Sigmoid colon (tissue), 7 donors: Measurements from ENCODE around the gene S1PR4. TPM values are rescaled to one million over a fixed set of nuclear protein-coding genes. Genes with fewer than 3 reads are reported as not detected.

Experiments used
- DNase-seq: peaks from one replicate; pipeline ENCODE4 v3.0.0-alpha.2; 2019
- H3K27ac ChIP-seq, 4 donors: fragments of 200-600 bp; sonication (generic); one replicate each; pipeline ENCODE4 v1.5.1; 2016 to 2019; ENCODE audit warnings: mild to moderate bottlenecking in 1 of 4
- H3K27me3 ChIP-seq, 3 donors: fragments of 200-600 bp; sonication (generic); one replicate each; pipeline ENCODE4 v1.5.1; 2019; ENCODE audit warnings: mild to moderate bottlenecking in 1 of 3
- H3K36me3 ChIP-seq, 4 donors: fragments of 200-600 bp; sonication (generic); one replicate each; pipeline ENCODE4 v1.5.1; 2016 to 2019
- H3K4me1 ChIP-seq, 4 donors: fragments of 200-600 bp; sonication (generic); one replicate each; pipeline ENCODE4 v1.5.1; 2017 to 2019
- H3K4me3 ChIP-seq, 4 donors: fragments of 200-600 bp; sonication (generic); one replicate each; pipeline ENCODE4 v1.5.1; 2017 to 2019; ENCODE audit warnings: mild to moderate bottlenecking in 2 of 4, moderate library complexity in 1 of 4
- H3K9me3 ChIP-seq, 4 donors: fragments of 200-600 bp in 3 of 4; sonication (generic) in 3 of 4; one replicate each; pipeline versions ENCODE4 v1.5.1 to v1.6.1; 2013 to 2019
- CTCF ChIP-seq, 4 experiments: fragments of 450-650 bp in 3 of 4; fragments of 200-600 bp in 1 of 4; IDR thresholded peaks; one replicate each; pipeline ENCODE4 v1.5.1; 2016 to 2019; ENCODE audit warnings: antibody characterized with exemption in 4 of 4, mild to moderate bottlenecking in 3 of 4, moderate library complexity in 2 of 4
- EP300 ChIP-seq, 4 donors: sonication (generic); formaldehyde crosslinking; IDR thresholded peaks; one replicate each; pipeline ENCODE4 v1.6.1; 2017; ENCODE audit warnings: antibody characterized with exemption in 4 of 4
- POLR2A ChIP-seq, 2 donors: fragments of 450-650 bp; IDR thresholded peaks; one replicate each; pipeline ENCODE4 v1.6.1; 2016; ENCODE audit warnings: antibody characterized with exemption in 2 of 2, mild to moderate bottlenecking in 2 of 2, moderate library complexity in 2 of 2
- POLR2AphosphoS5 ChIP-seq, 4 donors: sonication (generic); formaldehyde crosslinking; IDR thresholded peaks; one replicate each; pipeline ENCODE4 v1.6.1; 2017; ENCODE audit warnings: antibody characterized with exemption in 4 of 4
- WGBS, 2 donors: extraction: QIAGEN DNeasy Blood & Tissue Kit; methylation state at CpG; one replicate each; pipeline ENCODE4 v1.1.7; 2013; 5-methylcytosine and 5-hydroxymethylcytosine counted together
- intact Hi-C: fragments of 100-400 bp; cut with DNase I; formaldehyde crosslinking; loops from one replicate; pipeline ENCODE4 v1.15.1; 2023
- polyA plus RNA-seq, 3 donors: library from polyadenylated mRNA; stranded (reverse); fragments of 200-250 nt; gene quantifications; one replicate each; pipeline ENCODE4 v1.2.3, GENCODE V29; 2013
- total RNA-seq, 4 donors: library from RNA; depleted of rRNA; stranded (reverse); fragments of >200 nt; gene quantifications; one replicate each; pipeline ENCODE4 v1.1.0, GENCODE V29; 2016
- donor health status: healthy with polysubstance abuse.
- donor health status: Bipolar disorder and iron deficiency.
- donor health status: healthy.

Gene S1PR4
- total and polyA plus RNA-seq, 7 donors = 0.33 to 24.4 (median 0.60) TPM; not detected in 2

DNA sequence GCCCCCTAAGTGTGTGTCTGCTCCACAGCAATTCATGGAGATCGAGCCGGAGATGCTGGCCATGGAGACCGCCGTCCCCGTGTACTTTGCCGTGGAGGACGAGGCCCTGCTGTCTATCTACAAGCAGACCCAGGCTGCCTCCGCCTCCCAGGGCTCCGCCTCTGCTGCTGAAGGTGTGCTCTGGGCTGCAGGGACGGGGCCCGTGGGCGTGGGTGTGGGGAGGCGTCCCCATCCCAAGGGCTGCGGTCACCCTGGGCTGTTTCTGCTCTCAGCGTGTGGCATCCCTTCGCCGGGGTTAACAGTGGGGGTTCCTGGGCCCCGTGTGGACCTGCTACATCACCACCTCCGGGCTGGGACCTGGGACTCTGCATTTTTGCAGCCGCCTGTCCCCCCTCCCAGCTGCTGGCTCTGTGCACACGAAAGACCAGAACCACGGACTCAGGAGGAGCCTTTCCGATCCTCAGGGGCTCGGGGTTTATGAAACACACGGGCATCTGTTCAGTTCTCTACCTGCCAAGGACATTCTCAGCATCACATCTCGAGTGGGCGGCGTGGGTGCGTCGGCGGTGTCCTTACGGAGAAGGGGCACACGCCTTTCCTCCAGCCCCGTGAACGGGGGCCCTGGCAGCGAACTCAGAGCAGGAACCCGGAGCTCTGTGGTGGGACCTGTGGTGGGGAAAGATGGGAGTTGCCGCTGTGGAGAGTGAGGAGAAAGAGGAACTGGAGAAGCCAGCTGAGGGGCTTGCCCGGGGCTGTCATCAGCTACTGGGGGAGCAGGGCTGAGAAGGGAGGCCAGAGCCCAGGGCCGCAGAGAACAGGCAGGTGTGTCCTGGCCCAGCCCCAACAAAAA, 14.9 kb downstream of the S1PR4 start:
- Histone ChIP-seq H3K27ac (no peak overlapping the region), H3K4me1 (peaks cover 0 to 4% (median 1%) of the 10 kb centered on the region in 4 donors), H3K4me3 (no peak overlapping the region), H3K9me3 (no peaks in the 10 kb centered on the region), H3K27me3 (no peaks in the 10 kb centered on the region), H3K36me3 (peaks cover 0 to 30% (median 3%) of the 10 kb centered on the region in 4 donors)
- TF ChIP-seq POLR2AphosphoS5 (IDR thresholded peaks at IDR 0.05) (no peak), POLR2A (IDR thresholded peaks at IDR 0.05) (no peak), EP300 (IDR thresholded peaks at IDR 0.05) (no peak), CTCF (IDR thresholded peaks at IDR 0.05) (no peak)
- no peak for DNase-seq
- WGBS, 2 donors = 80 to 88% methylated on average over 40 of the region's 40 CpGs
- intact Hi-C loops = no loop called here

DNA sequence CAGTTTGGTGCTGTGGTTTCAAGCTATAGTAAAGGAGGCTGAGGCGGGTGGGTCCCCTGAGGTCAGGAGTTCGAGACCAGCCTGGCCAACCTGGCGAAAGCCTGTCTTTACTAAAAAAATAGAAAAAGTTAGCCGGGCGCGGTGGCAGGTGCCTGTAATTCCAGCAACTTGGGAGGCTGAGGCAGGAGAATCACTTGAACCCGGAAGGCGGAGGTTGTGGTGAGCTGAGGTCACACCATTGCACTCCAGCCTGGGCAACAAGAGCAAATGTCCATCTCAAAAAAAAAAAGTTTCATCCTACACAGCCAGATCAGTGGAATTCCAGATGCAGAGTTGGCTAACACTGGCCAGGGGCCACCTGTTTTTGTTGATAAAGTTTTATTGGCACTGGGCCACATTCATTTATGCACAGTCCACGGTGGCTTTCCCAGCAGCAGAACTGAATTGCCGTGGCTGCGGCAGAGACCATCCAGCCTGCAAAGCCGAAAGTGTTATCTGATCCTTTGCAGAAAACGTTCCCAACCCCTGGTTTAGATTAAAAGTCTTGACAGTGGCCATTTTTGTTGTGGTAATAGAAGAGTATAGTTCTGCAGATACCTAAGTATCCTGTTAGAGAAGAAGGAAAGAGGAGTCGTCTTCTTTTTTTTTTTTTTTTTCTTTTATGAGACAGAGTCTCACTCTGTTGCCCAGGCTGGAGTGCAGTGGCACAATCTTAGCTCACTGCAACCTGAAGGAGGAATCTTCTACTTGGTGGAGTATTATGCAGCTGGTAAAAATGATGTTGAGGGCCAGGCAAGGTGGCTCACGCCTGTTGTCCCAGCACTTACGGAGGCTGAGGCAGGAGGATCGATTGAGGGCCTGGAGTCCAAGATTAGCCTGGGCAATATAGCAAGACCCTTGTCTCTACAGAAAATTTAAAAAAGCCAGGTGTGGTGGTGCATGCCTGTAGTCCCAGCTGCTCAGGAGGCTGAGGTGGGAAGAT, 15.8 kb downstream of the S1PR4 start:
- Histone ChIP-seq H3K4me3 (no peak overlapping the region), H3K27me3 (no peaks in the 10 kb centered on the region), H3K36me3 (peaks cover 0 to 38% (median 3%) of the 10 kb centered on the region in 4 donors), H3K4me1 (no peaks in the 10 kb centered on the region), H3K9me3 (no peaks in the 10 kb centered on the region), H3K27ac (no peak overlapping the region)
- no peak for DNase-seq
- no peak for TF ChIP-seq EP300 (IDR thresholded peaks at IDR 0.05)
- no peak for TF ChIP-seq CTCF (IDR thresholded peaks at IDR 0.05)
- no peak for TF ChIP-seq POLR2AphosphoS5 (IDR thresholded peaks at IDR 0.05)
- no peak for TF ChIP-seq POLR2A (IDR thresholded peaks at IDR 0.05)
- intact Hi-C loops = no loop called here
- 90 to 91% methylated on average over 17 of the region's 17 CpGs for WGBS, 2 donors

- TF ChIP-seq CTCF (IDR thresholded peaks at IDR 0.05) (no peak), POLR2A (IDR thresholded peaks at IDR 0.05) (no peak), EP300 (IDR thresholded peaks at IDR 0.05) (no peak), POLR2AphosphoS5 (IDR thresholded peaks at IDR 0.05) (no peak)
- DNase-seq = no peak
- Histone ChIP-seq H3K4me1 (no peaks in the 10 kb centered on the region), H3K27me3 (no peaks in the 10 kb centered on the region), H3K9me3 (no peaks in the 10 kb centered on the region), H3K27ac (no peak overlapping the region), H3K36me3 (peaks cover 0 to 44% (median 3%) of the 10 kb centered on the region in 4 donors), H3K4me3 (no peak overlapping the region)
- intact Hi-C loops = no loop called here
- 95% methylated on average over 42 of the region's 42 CpGs for WGBS, 2 donors
Measured at GRCh38 chr19:3196064-3196932, 17.7 kb downstream of the S1PR4 start.

- DNase-seq = no peak
- Histone ChIP-seq H3K36me3 (peaks cover 0 to 44% (median 3%) of the 10 kb centered on the region in 4 donors), H3K27me3 (no peaks in the 10 kb centered on the region), H3K9me3 (no peaks in the 10 kb centered on the region), H3K4me1 (no peaks in the 10 kb centered on the region), H3K27ac (no peak overlapping the region), H3K4me3 (no peak overlapping the region)
- 96 to 97% methylated on average over 14 of the region's 14 CpGs for WGBS, 2 donors
- intact Hi-C loops = no loop called here
- TF ChIP-seq EP300 (IDR thresholded peaks at IDR 0.05) (no peak), POLR2A (IDR thresholded peaks at IDR 0.05) (no peak), CTCF (IDR thresholded peaks at IDR 0.05) (no peak), POLR2AphosphoS5 (IDR thresholded peaks at IDR 0.05) (no peak)
Measured at GRCh38 chr19:3196933-3197205, 18.3 kb downstream of the S1PR4 start.
